ENCODE results near the gene TSSC4.

DNA sequence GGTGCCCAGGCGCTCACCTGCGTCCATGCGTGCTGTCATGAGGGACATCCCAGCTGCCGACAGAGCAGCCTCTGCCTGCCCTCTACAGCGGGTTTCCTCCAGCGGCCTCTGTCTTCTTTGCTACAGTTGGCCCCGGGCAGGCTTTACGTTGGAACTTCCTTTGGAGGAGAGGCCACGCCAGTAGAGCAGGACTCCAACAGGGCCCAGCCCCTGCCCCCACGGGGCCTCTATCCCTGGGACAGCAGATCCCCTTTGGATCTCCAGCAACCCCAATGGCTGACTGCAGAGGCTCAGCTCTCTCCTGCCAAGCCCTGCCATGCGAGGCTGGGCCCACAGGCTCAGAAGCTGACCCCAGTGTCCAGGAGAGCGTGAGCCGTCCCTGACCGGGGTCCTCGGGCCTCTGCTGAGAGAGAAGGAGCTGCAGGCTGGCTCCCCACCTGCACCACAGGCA, 31.6 kb downstream of the TSSC4 start:
- TF ChIP-seq, protein P1, sequence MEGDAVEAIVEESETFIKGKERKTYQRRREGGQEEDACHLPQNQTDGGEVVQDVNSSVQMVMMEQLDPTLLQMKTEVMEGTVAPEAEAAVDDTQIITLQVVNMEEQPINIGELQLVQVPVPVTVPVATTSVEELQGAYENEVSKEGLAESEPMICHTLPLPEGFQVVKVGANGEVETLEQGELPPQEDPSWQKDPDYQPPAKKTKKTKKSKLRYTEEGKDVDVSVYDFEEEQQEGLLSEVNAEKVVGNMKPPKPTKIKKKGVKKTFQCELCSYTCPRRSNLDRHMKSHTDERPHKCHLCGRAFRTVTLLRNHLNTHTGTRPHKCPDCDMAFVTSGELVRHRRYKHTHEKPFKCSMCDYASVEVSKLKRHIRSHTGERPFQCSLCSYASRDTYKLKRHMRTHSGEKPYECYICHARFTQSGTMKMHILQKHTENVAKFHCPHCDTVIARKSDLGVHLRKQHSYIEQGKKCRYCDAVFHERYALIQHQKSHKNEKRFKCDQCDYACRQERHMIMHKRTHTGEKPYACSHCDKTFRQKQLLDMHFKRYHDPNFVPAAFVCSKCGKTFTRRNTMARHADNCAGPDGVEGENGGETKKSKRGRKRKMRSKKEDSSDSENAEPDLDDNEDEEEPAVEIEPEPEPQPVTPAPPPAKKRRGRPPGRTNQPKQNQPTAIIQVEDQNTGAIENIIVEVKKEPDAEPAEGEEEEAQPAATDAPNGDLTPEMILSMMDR (IDR thresholded peaks at IDR 0.05) = no peak
- no peak for TF ChIP-seq POLR2A (IDR thresholded peaks at IDR 0.05)

All from uterus (tissue), 2 donors.